Mesendoderm (in vitro differentiated cells): ENCODE results near the gene PTK6.
"Not testable (repeated sequence)": the region's sequence is repeated elsewhere in the genome, so short reads cannot be mapped to it uniquely, and the experiment has no call there.

Experiments
- DNase-seq: peaks from one replicate; pipeline ENCODE4 v3.0.0; 2013
- H2AK5ac ChIP-seq: 2 replicates; pipeline ENCODE4 v1.6.1; 2013; ENCODE audit warnings: low read length, inconsistent platforms
- H2BK120ac ChIP-seq: 2 replicates; pipeline ENCODE4 v1.6.1; 2013; ENCODE audit warnings: low read depth, mild to moderate bottlenecking, low read length, moderate library complexity, mixed read lengths
- H2BK15ac ChIP-seq: replicated peaks from 2 replicates; pipeline ENCODE4 v1.6.1; 2013; ENCODE audit warnings: low read depth, mild to moderate bottlenecking, moderate library complexity
- H2BK5ac ChIP-seq: 2 replicates; pipeline ENCODE4 v1.6.1; 2013; ENCODE audit warnings: low read length, inconsistent platforms
- H3K18ac ChIP-seq: 2 replicates; pipeline ENCODE4 v1.6.1; 2013; ENCODE audit warnings: mild to moderate bottlenecking, low read length, mixed read lengths
- H3K23ac ChIP-seq: one replicate; pipeline ENCODE4 v1.6.1; 2013; ENCODE audit warnings: low read length
- H3K27ac ChIP-seq: 2 replicates; pipeline ENCODE4 v1.5.1; 2013; ENCODE audit warnings: low read depth, mild to moderate bottlenecking, inconsistent platforms, low read length, moderate library complexity
- H3K27me3 ChIP-seq: 2 replicates; pipeline ENCODE4 v1.6.1; 2013; ENCODE audit warnings: low read length, control low read depth, mild to moderate bottlenecking, inconsistent platforms; ENCODE audit not compliant: insufficient read depth, poor library complexity
- H3K36me3 ChIP-seq: 2 replicates; pipeline ENCODE4 v1.6.1; 2013; ENCODE audit warnings: low read length, inconsistent platforms; ENCODE audit not compliant: control insufficient read depth, insufficient read depth
- H3K4ac ChIP-seq: one replicate; pipeline ENCODE4 v1.6.1; 2013; ENCODE audit warnings: low read depth, mild to moderate bottlenecking, low read length, moderate library complexity
- H3K4me1 ChIP-seq: 2 replicates; pipeline ENCODE4 v1.6.1; 2013; ENCODE audit warnings: low read depth, low read length, inconsistent platforms; ENCODE audit not compliant: control insufficient read depth
- H3K4me2 ChIP-seq: 2 replicates; pipeline ENCODE4 v1.6.1; 2013; ENCODE audit warnings: low read length
- H3K4me3 ChIP-seq: 2 replicates; pipeline ENCODE4 v1.5.1; 2013; ENCODE audit warnings: mild to moderate bottlenecking, low read length
- H3K56ac ChIP-seq: one replicate; pipeline ENCODE4 v1.6.1; 2013; ENCODE audit warnings: low read length
- H3K79me1 ChIP-seq: 2 replicates; pipeline ENCODE4 v1.6.1; 2013; ENCODE audit warnings: low read length, inconsistent platforms
- H3K79me2 ChIP-seq: 2 replicates; pipeline ENCODE4 v1.6.1; 2013; ENCODE audit warnings: mild to moderate bottlenecking, low read length; ENCODE audit not compliant: control insufficient read depth, insufficient read depth
- H3K9ac ChIP-seq: 2 replicates; pipeline ENCODE4 v1.6.1; 2013; ENCODE audit warnings: low read length, inconsistent platforms
- H4K5ac ChIP-seq: one replicate; pipeline ENCODE4 v1.6.1; 2013; ENCODE audit warnings: low read length
- H4K8ac ChIP-seq: one replicate; pipeline ENCODE4 v1.6.1; 2013; ENCODE audit warnings: low read depth, mild to moderate bottlenecking, control low read depth, low read length, moderate library complexity
- WGBS: extraction: QIAGEN DNeasy Blood & Tissue Kit; methylation state at CpG from one replicate; pipeline ENCODE4 v1.1.7; 2013; ENCODE audit warnings: low lambda C conversion rate, missing lambda C conversion rate; ENCODE audit not compliant: insufficient coverage; ENCODE audit errors: extremely low coverage; 5-methylcytosine and 5-hydroxymethylcytosine counted together

PTK6 gene

GRCh38 chr20:63574156-63574828 lies 37.1 kb upstream of the PTK6 start, which contains the start of gene HELZ2:
Gene HELZ2 (minus strand): TSS chr20:63574239. CDS start chr20:63572385, 1,854 bp downstream.
- Histone ChIP-seq H3K4me1 (no peaks in the 10 kb centered on the region), H3K9ac (peak within 1 kb of the TSS; percentile 85), H3K79me1 (no peaks in the 10 kb centered on the region), H2BK120ac (no peak within 1 kb of the TSS), H3K79me2 (no peaks in the 10 kb centered on the region), H3K36me3 (no peaks in the 10 kb centered on the region), H2AK5ac (no peak within 1 kb of the TSS), H3K18ac (peak within 1 kb of the TSS; percentile 25), H3K4me2 (peak within 1 kb of the TSS; percentile 91), H3K4me3 (peak within 1 kb of the TSS; percentile 54), H3K23ac (no peak within 1 kb of the TSS), H4K8ac (no peak within 1 kb of the TSS), H3K27me3 (no peaks in the 10 kb centered on the region), H3K56ac (peak within 1 kb of the TSS; percentile 90), H2BK15ac (no peak within 1 kb of the TSS), H3K27ac (no peak within 1 kb of the TSS), H4K5ac (no peak within 1 kb of the TSS), H2BK5ac (peak within 1 kb of the TSS; percentile 59), H3K4ac (peak within 1 kb of the TSS; percentile 60)
- peak; percentile 67 for DNase-seq
- WGBS, result no CpG with 5 or more reads among the region's 40 CpGs

- Histone ChIP-seq H3K4me3 (peak overlapping the region; percentile 54), H3K56ac (peak overlapping the region; percentile 90), H3K4ac (no peak overlapping the region), H3K4me2 (peak overlapping the region; percentile 91), H3K27ac (no peak overlapping the region), H4K5ac (no peak overlapping the region), H3K79me1 (no peaks in the 10 kb centered on the region), H2BK15ac (no peak overlapping the region), H3K27me3 (no peaks in the 10 kb centered on the region), H4K8ac (no peak overlapping the region), H3K4me1 (no peaks in the 10 kb centered on the region), H3K23ac (no peak overlapping the region), H3K79me2 (no peaks in the 10 kb centered on the region), H3K9ac (peak overlapping the region; percentile 85), H2AK5ac (no peak overlapping the region), H2BK5ac (no peak overlapping the region), H2BK120ac (no peak overlapping the region), H3K36me3 (no peaks in the 10 kb centered on the region), H3K18ac (peak overlapping the region; percentile 25)
- no CpG with 5 or more reads among the region's 24 CpGs for WGBS
- no peak for DNase-seq
These were observed 36.5 kb upstream of the PTK6 start for GRCh38 chr20:63573647-63574131.

- Histone ChIP-seq H3K79me1 (no peaks in the 10 kb centered on the region), H3K9ac (peak overlapping the region; percentile 85), H3K27me3 (no peaks in the 10 kb centered on the region), H3K4me2 (peak overlapping the region; percentile 91), H3K18ac (no peak overlapping the region), H3K4ac (no peak overlapping the region), H3K23ac (no peak overlapping the region), H3K56ac (peak overlapping the region; percentile 90), H2BK15ac (no peak overlapping the region), H3K4me1 (no peaks in the 10 kb centered on the region), H2AK5ac (no peak overlapping the region), H2BK5ac (no peak overlapping the region), H3K27ac (no peak overlapping the region), H4K5ac (no peak overlapping the region), H4K8ac (no peak overlapping the region), H3K36me3 (no peaks in the 10 kb centered on the region), H3K79me2 (no peaks in the 10 kb centered on the region), H2BK120ac (no peak overlapping the region), H3K4me3 (no peak overlapping the region)
- DNase-seq, result peak; percentile 16
- WGBS, result no CpG with 5 or more reads among the region's 34 CpGs
These were observed 35.8 kb upstream of the PTK6 start for GRCh38 chr20:63572788-63573646.

GRCh38 chr20:63572071-63572787 lies 35.1 kb upstream of the PTK6 start:
- no peak overlapping the region for H3K9ac ChIP-seq
- no peak overlapping the region for H2BK120ac ChIP-seq
- no peak overlapping the region for H2BK5ac ChIP-seq
- no peaks in the 10 kb centered on the region for H3K4me1 ChIP-seq
- H2AK5ac ChIP-seq, result no peak overlapping the region
- H3K23ac ChIP-seq, result no peak overlapping the region
- no peak overlapping the region for H3K18ac ChIP-seq
- no peak overlapping the region for H3K4ac ChIP-seq
- H4K5ac ChIP-seq, result no peak overlapping the region
- no CpG with 5 or more reads among the region's 48 CpGs for WGBS
- H3K79me1 ChIP-seq, result no peaks in the 10 kb centered on the region
- H3K36me3 ChIP-seq, result no peaks in the 10 kb centered on the region
- no peaks in the 10 kb centered on the region for H3K79me2 ChIP-seq
- no peak for DNase-seq
- H3K27ac ChIP-seq, result no peak overlapping the region
- no peak overlapping the region for H4K8ac ChIP-seq
- H3K27me3 ChIP-seq, result no peaks in the 10 kb centered on the region
- H3K56ac ChIP-seq, result no peak overlapping the region
- no peak overlapping the region for H2BK15ac ChIP-seq
- no peak overlapping the region for H3K4me2 ChIP-seq
- no peak overlapping the region for H3K4me3 ChIP-seq

- not testable (repeated sequence) for H3K9ac ChIP-seq, H3K4me1 ChIP-seq, H4K8ac ChIP-seq, H3K27me3 ChIP-seq, H2AK5ac ChIP-seq, H3K23ac ChIP-seq, H3K36me3 ChIP-seq, H3K18ac ChIP-seq, H4K5ac ChIP-seq, H3K79me2 ChIP-seq, H3K27ac ChIP-seq, H3K4ac ChIP-seq, H3K79me1 ChIP-seq, H3K56ac ChIP-seq, H3K4me3 ChIP-seq, H2BK120ac ChIP-seq, H2BK5ac ChIP-seq, H3K4me2 ChIP-seq, DNase-seq, H2BK15ac ChIP-seq
- no CpG with 5 or more reads among the region's 11 CpGs for WGBS
These were observed 33.9 kb upstream of the PTK6 start for GRCh38 chr20:63571087-63571478.
